Stimulated activated naive CD8-positive, alpha-beta T cell treated with anti-CD3 and anti-CD28 coated beads, Interleukin-15, Interleukin-2, amounts not matched to agents 100 ng/mL and 50 ng/mL, for 24 hours (primary cell): ENCODE measurements around the gene ALCAM.

Experiments used
- H3K27ac Mint-ChIP-seq: one replicate; pipeline ENCODE4 v1.8.0; 2021; ENCODE audit warnings: mild to moderate bottlenecking, mixed read lengths
- H3K27me3 Mint-ChIP-seq: one replicate; pipeline ENCODE4 v1.8.0; 2021; ENCODE audit warnings: mixed read lengths
- H3K36me3 Mint-ChIP-seq: one replicate; pipeline ENCODE4 v1.8.0; 2021; ENCODE audit warnings: low read depth, mixed read lengths
- H3K4me1 Mint-ChIP-seq: one replicate; pipeline ENCODE4 v1.8.0; 2021; ENCODE audit warnings: low read depth, mixed read lengths
- H3K4me3 Mint-ChIP-seq: one replicate; pipeline ENCODE4 v1.8.0; 2021; ENCODE audit warnings: mild to moderate bottlenecking, mixed read lengths
- H3K9me3 Mint-ChIP-seq: one replicate; pipeline ENCODE4 v1.8.0; 2021; ENCODE audit warnings: mixed read lengths

The ALCAM gene

DNA sequence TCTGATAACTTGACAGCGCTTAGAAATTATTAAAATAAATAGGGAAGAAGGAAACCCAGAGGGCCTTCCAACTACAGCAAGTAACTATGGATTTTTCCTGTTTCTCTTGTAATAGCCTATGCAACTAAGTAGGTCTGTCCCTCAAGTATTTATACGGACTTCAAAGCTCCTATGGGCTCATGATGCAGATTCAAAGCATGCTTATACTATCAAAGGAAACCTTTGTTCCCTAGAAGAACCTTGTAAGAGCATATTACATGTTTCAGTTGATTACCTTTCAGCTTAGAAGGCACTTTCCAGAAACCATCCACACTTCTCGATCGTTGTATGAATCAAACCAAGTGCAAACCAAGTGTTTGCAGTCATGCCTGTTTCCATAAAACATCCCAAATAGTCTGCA is 158.8 kb downstream of the ALCAM start:
- H3K36me3 Mint-ChIP-seq: peaks cover 9% of the 10 kb centered on the region
- no peaks in the 10 kb centered on the region for H3K27me3 Mint-ChIP-seq
- no peaks in the 10 kb centered on the region for H3K9me3 Mint-ChIP-seq
- H3K4me1 Mint-ChIP-seq: peaks cover 13% of the 10 kb centered on the region
- no peak overlapping the region for H3K4me3 Mint-ChIP-seq
- no peak overlapping the region for H3K27ac Mint-ChIP-seq

DNA sequence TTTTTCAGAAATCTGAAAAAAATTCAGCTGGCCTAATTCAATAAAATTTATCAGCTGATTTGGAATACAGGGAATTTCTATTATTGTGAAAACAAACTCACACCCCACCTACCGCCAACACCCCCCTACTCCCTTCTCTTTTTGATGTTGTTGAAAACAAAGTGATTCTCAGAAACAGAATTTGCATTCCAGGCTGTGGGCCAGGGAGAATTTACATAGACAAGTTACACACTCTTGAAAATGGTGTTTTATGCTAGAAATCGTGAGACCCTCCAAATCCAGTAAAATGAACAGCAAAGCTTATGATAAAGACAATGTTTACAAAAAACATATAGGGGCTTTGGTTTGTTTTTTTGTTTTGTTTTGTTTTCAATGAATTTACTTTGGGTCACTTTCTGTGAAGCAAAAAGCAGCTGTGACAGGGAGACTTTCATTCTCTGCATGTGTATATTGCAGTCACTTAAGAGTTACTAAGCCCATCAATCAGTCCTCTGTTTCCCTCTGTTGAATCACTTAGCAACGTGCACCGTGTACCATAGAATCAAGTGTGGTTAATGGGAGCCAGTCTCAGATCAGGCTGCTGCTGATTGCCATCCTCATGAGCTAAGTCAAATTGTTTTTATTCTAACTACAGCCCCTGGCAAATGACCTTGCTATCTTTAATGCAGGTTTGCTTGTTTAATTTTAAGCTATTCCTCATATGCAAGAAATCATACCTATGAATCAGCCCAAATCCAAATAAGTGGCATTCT is 159.8 kb downstream of the ALCAM start:
- H3K4me3 Mint-ChIP-seq: no peak overlapping the region
- H3K36me3 Mint-ChIP-seq: peaks cover 9% of the 10 kb centered on the region
- H3K27ac Mint-ChIP-seq: no peak overlapping the region
- H3K27me3 Mint-ChIP-seq: no peaks in the 10 kb centered on the region
- no peaks in the 10 kb centered on the region for H3K9me3 Mint-ChIP-seq
- H3K4me1 Mint-ChIP-seq: peaks cover 13% of the 10 kb centered on the region

DNA sequence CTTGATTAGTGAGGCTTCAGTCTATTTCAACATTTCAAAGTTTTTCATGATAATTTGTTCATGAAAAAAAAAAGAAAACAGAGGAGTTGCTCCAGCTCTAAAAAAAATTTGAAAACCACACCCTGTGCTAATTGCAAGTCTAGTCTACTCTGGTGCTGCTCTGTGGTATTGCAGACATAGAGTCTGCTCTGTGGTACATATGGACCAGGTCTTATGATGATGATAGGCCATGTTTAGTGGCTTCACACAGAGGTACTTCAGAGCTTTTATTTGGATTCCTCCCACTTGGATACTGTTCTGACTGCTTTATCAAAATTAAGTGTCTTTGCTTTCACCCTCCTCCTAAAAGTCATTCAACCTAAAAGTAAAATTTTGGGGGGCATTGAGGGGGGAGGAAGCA is 160.8 kb downstream of the ALCAM start:
- H3K4me1 Mint-ChIP-seq: peaks cover 13% of the 10 kb centered on the region

DNA sequence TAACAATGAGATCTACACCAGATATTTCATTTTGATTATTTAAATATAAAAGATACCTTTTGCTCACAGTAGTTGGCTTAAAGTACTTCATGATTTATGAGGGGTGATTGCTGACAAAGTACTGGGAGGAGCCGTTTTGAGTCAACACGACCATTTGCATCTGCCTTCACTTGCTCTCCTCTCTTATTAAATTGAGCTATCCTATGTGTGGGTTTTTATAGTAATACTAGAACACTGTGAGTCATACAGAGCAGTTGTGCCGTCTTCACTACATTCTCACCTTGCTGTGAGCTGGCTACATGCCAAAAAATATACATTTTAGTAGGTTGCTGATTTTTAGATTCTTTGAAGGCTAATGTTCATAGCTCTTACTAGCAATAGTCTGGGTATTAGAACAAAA is 161.2 kb downstream of the ALCAM start:
- no peak overlapping the region for H3K27ac Mint-ChIP-seq

More for the DNA sequence above, 160.8 kb downstream of the ALCAM start:
- Mint-ChIP-seq H3K4me3 (no peak overlapping the region), H3K9me3 (no peaks in the 10 kb centered on the region), H3K36me3 (peaks cover 17% of the 10 kb centered on the region), H3K27me3 (no peaks in the 10 kb centered on the region), H3K27ac (no peak overlapping the region)

DNA sequence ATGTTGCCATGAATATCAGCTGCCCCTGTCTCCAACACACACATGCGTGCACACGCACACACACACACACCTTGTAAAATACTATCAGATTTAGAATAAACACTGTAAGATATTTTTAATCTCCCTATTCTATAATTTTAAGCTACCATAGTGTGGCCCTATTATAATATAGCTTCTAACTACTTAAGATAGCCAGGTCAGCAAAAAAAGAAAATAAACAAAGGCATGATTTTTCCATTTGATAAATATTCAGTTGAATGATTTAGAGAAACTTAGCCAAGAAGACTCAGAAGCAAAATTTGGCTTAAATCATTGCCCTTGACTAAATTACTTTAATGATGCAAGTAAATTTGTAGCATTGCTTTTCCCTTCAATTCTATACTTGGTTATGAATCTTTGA is 162.2 kb downstream of the ALCAM start:
- peaks cover 13% of the 10 kb centered on the region for H3K4me1 Mint-ChIP-seq
- H3K9me3 Mint-ChIP-seq: no peaks in the 10 kb centered on the region
- no peak overlapping the region for H3K27ac Mint-ChIP-seq
- H3K36me3 Mint-ChIP-seq: peaks cover 17% of the 10 kb centered on the region
- H3K27me3 Mint-ChIP-seq: no peaks in the 10 kb centered on the region
- H3K4me3 Mint-ChIP-seq: no peak overlapping the region

More for the DNA sequence above, 161.2 kb downstream of the ALCAM start:
- no peaks in the 10 kb centered on the region for H3K27me3 Mint-ChIP-seq
- no peaks in the 10 kb centered on the region for H3K9me3 Mint-ChIP-seq
- H3K36me3 Mint-ChIP-seq: peaks cover 17% of the 10 kb centered on the region
- peaks cover 13% of the 10 kb centered on the region for H3K4me1 Mint-ChIP-seq
- H3K4me3 Mint-ChIP-seq: no peak overlapping the region

DNA sequence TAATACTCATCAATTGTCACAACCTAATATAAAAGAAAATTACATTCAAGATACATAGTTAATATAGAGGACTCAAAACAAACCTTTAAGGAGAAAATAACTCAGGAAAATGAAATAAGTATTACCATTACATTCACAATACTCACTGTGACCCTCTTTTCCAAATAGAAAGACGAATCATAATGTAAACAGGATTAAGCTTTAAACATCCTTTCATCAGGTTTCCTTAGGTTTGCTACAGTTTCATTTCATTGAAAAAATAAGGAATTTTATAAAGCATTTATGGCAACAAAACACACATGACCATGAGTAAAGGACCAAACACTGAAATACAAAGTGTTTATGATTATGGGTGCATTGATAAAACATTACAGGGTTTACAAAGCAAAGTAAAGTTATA is 162.7 kb downstream of the ALCAM start:
- H3K36me3 Mint-ChIP-seq: peaks cover 18% of the 10 kb centered on the region
- H3K27me3 Mint-ChIP-seq: no peaks in the 10 kb centered on the region
- peaks cover 13% of the 10 kb centered on the region for H3K4me1 Mint-ChIP-seq
- no peak overlapping the region for H3K27ac Mint-ChIP-seq
- H3K9me3 Mint-ChIP-seq: no peaks in the 10 kb centered on the region
- no peak overlapping the region for H3K4me3 Mint-ChIP-seq

DNA sequence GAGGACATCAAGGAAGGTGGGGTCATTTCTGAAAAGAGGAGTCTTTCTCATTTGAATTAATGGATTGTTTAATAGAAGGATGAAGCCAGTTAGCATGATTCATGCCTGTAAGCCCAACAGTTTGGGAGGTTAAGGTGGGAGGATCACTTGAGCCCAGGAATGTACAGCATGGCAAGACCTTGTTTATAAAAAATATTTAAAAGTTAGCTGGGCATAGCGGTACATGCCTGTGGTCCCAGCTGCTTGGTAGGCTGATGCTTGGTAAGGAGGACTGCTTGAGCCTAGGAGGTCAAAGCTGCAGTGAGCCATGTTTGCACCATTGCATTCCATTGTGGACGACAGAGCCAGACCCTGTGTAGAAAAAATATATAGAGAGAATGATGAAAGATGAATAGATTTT is 165.5 kb downstream of the ALCAM start:
- Mint-ChIP-seq H3K9me3 (no peaks in the 10 kb centered on the region), H3K27me3 (no peaks in the 10 kb centered on the region), H3K4me3 (no peak overlapping the region), H3K36me3 (peaks cover 24% of the 10 kb centered on the region), H3K27ac (no peak overlapping the region), H3K4me1 (peaks cover 6% of the 10 kb centered on the region)

DNA sequence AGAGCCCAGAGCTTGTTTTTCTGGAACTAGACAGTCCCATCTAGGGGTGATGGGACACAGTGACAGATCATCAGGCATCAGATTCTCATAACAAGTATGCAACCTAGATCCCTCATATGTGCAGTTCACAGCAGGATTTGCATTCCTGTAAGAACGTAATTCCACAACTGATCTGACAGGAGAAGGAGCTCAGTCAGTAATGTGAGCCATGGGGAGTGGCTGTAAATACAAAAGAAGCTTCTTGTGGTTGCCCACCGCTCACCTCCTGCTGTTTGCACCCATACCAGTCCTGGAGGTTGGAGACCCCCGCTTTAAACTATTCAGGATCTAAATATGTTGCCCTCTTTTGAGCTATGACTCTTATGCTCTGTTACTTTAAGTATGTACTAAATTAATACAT is 167.3 kb downstream of the ALCAM start:
- H3K27ac Mint-ChIP-seq: no peak overlapping the region
- H3K4me1 Mint-ChIP-seq: no peaks in the 10 kb centered on the region
- H3K27me3 Mint-ChIP-seq: no peaks in the 10 kb centered on the region

DNA sequence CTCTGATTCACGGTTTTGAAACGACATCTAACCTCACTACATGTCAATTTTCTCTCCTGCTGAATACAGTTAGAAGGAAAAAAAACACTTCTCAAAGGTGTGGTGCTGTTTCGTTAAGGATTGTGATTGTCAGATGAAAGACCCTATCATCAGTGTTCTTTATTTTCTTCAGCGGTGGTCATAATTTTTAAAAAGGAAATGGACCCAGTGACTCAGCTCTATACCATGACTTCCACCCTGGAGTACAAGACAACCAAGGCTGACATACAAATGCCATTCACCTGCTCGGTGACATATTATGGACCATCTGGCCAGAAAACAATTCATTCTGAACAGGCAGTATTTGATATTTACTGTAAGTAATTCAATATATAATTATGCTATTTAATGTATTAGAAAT is 167.8 kb downstream of the ALCAM start:
- Mint-ChIP-seq H3K36me3 (peaks cover 32% of the 10 kb centered on the region), H3K9me3 (no peaks in the 10 kb centered on the region), H3K4me3 (no peak overlapping the region), H3K27me3 (no peaks in the 10 kb centered on the region), H3K27ac (no peak overlapping the region), H3K4me1 (no peaks in the 10 kb centered on the region)

More for the DNA sequence above, 167.3 kb downstream of the ALCAM start:
- peaks cover 32% of the 10 kb centered on the region for H3K36me3 Mint-ChIP-seq
- H3K9me3 Mint-ChIP-seq: no peaks in the 10 kb centered on the region
- H3K4me3 Mint-ChIP-seq: no peak overlapping the region

DNA sequence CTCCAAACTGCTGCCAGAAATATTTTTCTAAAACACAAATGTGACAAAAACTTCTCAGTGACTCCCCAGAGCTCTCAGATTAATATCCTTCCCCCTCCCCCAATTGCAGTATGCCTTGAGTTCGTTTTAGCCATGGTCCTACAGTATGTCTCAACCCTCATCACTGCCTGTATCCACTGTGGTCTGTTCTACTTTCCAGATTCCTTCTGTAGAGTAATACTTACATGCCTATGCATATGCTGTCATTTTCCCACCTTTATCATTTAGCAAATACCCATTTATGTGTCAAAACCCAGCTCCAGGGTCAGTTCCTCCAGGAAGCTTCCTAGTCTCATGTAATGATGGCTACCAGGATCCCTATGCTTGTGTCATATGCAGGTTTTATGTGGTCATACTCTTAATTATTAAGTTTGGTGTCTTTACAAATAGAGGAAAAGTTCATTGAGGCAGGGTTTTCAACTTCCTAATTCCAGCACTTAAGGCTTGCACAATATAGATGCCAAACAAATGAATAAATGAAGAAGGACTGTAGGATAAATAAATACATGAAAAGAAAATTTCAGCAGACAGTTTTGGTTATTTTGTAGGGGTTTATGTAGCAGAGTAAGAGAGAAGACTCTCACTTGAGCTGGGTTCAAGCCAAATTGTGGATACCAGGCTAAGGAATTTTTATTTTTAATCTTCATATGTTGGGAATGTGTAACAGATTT is 170.8 kb downstream of the ALCAM start:
- no peaks in the 10 kb centered on the region for H3K27me3 Mint-ChIP-seq
- H3K9me3 Mint-ChIP-seq: no peaks in the 10 kb centered on the region
- H3K4me3 Mint-ChIP-seq: no peak overlapping the region
- H3K27ac Mint-ChIP-seq: no peak overlapping the region
- H3K36me3 Mint-ChIP-seq: peaks cover 47% of the 10 kb centered on the region
- H3K4me1 Mint-ChIP-seq: no peaks in the 10 kb centered on the region

DNA sequence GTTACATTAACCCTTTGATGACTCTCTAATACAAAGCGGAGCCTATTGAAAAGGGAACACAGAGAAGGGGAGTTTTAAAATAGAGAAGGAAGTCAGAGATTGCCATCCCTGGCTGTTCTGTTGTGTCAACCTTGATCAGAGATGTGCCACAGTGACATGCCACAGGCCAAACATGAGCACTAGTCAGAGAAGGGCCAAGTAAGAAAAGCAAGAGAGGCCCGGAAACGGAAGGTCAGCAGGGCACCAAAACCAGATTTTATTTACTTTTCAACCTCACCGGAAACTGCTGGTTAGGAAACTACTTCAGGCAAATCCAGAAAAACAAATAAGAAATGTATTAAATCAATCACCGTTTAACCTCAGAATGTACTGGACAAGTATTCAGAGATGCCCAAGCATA is 171.8 kb downstream of the ALCAM start:
- Mint-ChIP-seq H3K4me3 (no peak overlapping the region), H3K27ac (no peak overlapping the region), H3K36me3 (peaks cover 53% of the 10 kb centered on the region), H3K4me1 (no peaks in the 10 kb centered on the region), H3K27me3 (no peaks in the 10 kb centered on the region), H3K9me3 (no peaks in the 10 kb centered on the region)

DNA sequence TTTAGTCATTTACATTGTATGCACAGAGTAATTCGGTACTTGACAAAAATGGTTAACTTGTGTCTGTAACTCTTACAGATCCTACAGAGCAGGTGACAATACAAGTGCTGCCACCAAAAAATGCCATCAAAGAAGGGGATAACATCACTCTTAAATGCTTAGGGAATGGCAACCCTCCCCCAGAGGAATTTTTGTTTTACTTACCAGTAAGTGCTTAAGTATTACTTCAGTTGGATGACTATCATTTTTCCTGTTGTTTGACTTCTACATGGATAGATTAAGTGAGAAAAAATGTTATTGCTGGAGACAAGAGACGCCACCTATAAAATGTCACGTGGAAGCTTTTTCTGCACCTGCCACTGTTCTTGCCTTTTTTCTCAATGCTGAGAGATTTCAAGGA is 173.2 kb downstream of the ALCAM start:
- H3K9me3 Mint-ChIP-seq: no peaks in the 10 kb centered on the region
- no peak overlapping the region for H3K27ac Mint-ChIP-seq
- H3K27me3 Mint-ChIP-seq: no peaks in the 10 kb centered on the region
- peaks cover 58% of the 10 kb centered on the region for H3K36me3 Mint-ChIP-seq
- no peak overlapping the region for H3K4me3 Mint-ChIP-seq
- H3K4me1 Mint-ChIP-seq: no peaks in the 10 kb centered on the region

DNA sequence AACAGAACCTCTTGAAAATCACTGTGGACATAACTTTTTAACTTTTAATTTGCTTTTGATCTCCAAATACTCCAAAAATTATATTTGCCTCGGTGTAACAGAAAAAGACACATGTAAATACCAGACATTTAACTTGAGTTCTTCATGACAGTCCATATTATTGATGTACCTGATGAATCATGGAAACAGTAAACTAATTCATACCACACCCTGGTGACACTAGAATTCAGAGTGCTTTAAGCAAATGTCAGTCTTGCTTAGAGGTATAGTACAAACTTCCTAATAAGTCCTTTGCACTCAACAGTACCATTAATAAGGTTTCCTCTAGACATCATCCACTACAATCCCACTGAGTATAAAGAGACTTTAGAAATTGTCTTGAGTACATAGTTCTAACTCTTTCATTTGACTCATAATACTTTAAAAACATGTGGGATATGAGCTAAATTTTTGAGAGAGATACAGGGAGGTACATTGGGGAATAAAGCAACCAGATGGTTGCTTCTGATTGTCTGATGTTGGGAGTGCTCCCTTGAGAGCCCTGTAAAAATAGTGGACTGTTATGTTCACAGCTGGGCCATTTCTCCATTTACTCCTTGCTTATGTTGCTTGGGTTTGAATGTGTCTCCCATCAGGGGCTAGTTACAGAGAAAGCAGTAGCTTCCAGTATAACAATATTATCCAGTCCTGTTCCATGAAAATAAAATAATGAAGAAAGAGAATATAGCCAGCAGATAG is 175.7 kb downstream of the ALCAM start:
- H3K4me1 Mint-ChIP-seq: no peaks in the 10 kb centered on the region
- H3K4me3 Mint-ChIP-seq: no peak overlapping the region
- H3K27me3 Mint-ChIP-seq: no peaks in the 10 kb centered on the region
- peaks cover 61% of the 10 kb centered on the region for H3K36me3 Mint-ChIP-seq
- H3K9me3 Mint-ChIP-seq: no peaks in the 10 kb centered on the region
- no peak overlapping the region for H3K27ac Mint-ChIP-seq

DNA sequence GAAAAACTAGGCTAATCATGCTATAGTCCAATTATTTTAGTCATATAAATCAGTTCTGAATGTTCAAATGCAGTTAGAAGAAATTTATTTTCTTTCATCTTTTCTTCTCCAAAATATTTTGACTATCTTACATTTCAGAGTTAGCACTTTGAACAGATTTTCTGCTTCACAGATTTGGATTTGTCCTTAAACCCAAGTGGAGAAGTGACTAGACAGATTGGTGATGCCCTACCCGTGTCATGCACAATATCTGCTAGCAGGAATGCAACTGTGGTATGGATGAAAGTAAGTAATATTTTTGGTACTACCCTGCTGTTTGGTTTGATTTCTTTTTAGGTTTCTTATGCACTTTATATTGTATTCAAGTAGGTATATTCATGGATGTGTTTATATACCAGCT is 178.3 kb downstream of the ALCAM start:
- Mint-ChIP-seq H3K27me3 (no peaks in the 10 kb centered on the region), H3K36me3 (peaks cover 61% of the 10 kb centered on the region), H3K9me3 (no peaks in the 10 kb centered on the region)

DNA sequence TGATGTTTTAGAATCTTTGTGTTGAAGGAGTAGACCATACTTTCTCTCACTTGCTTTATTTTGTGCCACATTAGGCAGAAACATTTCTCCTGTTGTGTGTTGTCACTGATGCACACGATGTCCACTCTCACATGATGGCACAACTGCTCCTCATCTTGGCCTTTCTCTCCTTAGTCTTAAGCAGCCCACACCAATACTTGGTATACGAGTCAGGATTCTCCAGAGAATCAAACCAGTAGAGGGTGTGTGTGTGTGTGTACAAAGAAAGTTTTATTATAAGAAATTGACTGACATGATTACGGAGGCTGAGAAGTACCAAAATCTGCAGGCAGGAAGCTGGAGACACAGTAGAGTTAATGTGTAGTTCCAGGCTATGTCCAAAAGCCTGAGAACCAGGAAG is 187.1 kb downstream of the ALCAM start:
- H3K36me3 Mint-ChIP-seq: peaks cover 49% of the 10 kb centered on the region
- H3K27ac Mint-ChIP-seq: no peak overlapping the region
- no peaks in the 10 kb centered on the region for H3K9me3 Mint-ChIP-seq
- H3K27me3 Mint-ChIP-seq: no peaks in the 10 kb centered on the region
- H3K4me3 Mint-ChIP-seq: no peak overlapping the region
- no peaks in the 10 kb centered on the region for H3K4me1 Mint-ChIP-seq

More for the DNA sequence above, 178.3 kb downstream of the ALCAM start:
- no peak overlapping the region for H3K27ac Mint-ChIP-seq
- no peaks in the 10 kb centered on the region for H3K4me1 Mint-ChIP-seq
- H3K4me3 Mint-ChIP-seq: no peak overlapping the region
